SK-N-SH (cell line): ENCODE results near the gene CHRNB1.

ENCODE experiments used
- CHD2 ChIP-seq: fragments of 150-350 bp; IDR thresholded peaks from 2 replicates; pipeline ENCODE4 v1.6.1; 2018; ENCODE audit warnings: low read length; ENCODE audit not compliant: partially characterized antibody
- CTCF ChIP-seq: fragments of 200-600 bp; sonication (generic); IDR thresholded peaks from 2 replicates; pipeline ENCODE4 v1.6.1; 2017; ENCODE audit warnings: antibody characterized with exemption, mild to moderate bottlenecking, moderate library complexity
- ELF1 ChIP-seq: IDR thresholded peaks from 2 replicates; pipeline ENCODE4 v1.4.0; 2012
- FOXM1 ChIP-seq: IDR thresholded peaks from 2 replicates; pipeline ENCODE4 v1.4.0; 2012; ENCODE audit warnings: low read depth, mild to moderate bottlenecking
- GABPA ChIP-seq: IDR thresholded peaks from 2 replicates; pipeline ENCODE4 v1.4.0; 2012; ENCODE audit warnings: low read depth, mild to moderate bottlenecking
- JUND ChIP-seq: IDR thresholded peaks from 2 replicates; pipeline ENCODE4 v1.4.0; 2012
- MXI1 ChIP-seq: IDR thresholded peaks from 2 replicates; pipeline ENCODE4 v1.6.1; 2012; ENCODE audit warnings: mild to moderate bottlenecking, low read depth, low read length, improper control_type of control experiment
- NFIC ChIP-seq: IDR thresholded peaks from 2 replicates; pipeline ENCODE4 v1.4.0; 2012; ENCODE audit warnings: borderline replicate concordance
- RAD21 ChIP-seq: IDR thresholded peaks from 2 replicates; pipeline ENCODE4 v1.6.1; 2012; ENCODE audit warnings: mild to moderate bottlenecking, low read length
- RCOR1 ChIP-seq: fragments of 150-350 bp; IDR thresholded peaks from 2 replicates; pipeline ENCODE4 v1.6.1; 2017; ENCODE audit warnings: antibody characterized with exemption, low read length
- TAF1 ChIP-seq: IDR thresholded peaks from 2 replicates; pipeline ENCODE4 v1.6.1; 2012; ENCODE audit warnings: low read depth, mild to moderate bottlenecking, low read length, moderate library complexity, borderline replicate concordance
- TEAD4 ChIP-seq: IDR thresholded peaks from 2 replicates; pipeline ENCODE4 v1.4.0; 2012; ENCODE audit warnings: mild to moderate bottlenecking, borderline replicate concordance; ENCODE audit not compliant: insufficient read depth
- USF1 ChIP-seq: IDR thresholded peaks from 2 replicates; pipeline ENCODE4 v1.4.0; 2012; ENCODE audit warnings: low read depth, borderline replicate concordance
- USF2 ChIP-seq: fragments of 150-350 bp; IDR thresholded peaks from 2 replicates; pipeline ENCODE4 v1.6.1; 2017; ENCODE audit warnings: antibody characterized with exemption, low read length, low read depth, borderline replicate concordance

- TF ChIP-seq CTCF = peak; percentile 25
- TF ChIP-seq TAF1 = no peak
- no peak for TF ChIP-seq USF1
- no peak for TF ChIP-seq RCOR1
- TF ChIP-seq CHD2 = no peak
- no peak for TF ChIP-seq TEAD4
- TF ChIP-seq ELF1 = no peak
- peak; percentile 18; the same call in 1 of the 2 replicates for TF ChIP-seq RAD21
- no peak for TF ChIP-seq JUND
- TF ChIP-seq NFIC = peak; percentile 51; the same call in 1 of the 2 replicates
- TF ChIP-seq USF2 = no peak
- TF ChIP-seq GABPA = no peak; the same call in 1 of the 2 replicates
- TF ChIP-seq MXI1 = peak; percentile 94; the same call in 1 of the 2 replicates
- no peak for TF ChIP-seq FOXM1
Measured at GRCh38 chr17:7484919-7485377, 40.1 kb downstream of the CHRNB1 start.
